ENCODE results near the gene RHOH. TPM values are rescaled to one million over a fixed set of nuclear protein-coding genes. Genes with fewer than 3 reads are reported as not detected.

RHOH gene
- total RNA-seq, 2 experiments from 2014 or later, result 87.5 to 92.7 TPM

GRCh38 chr4:40241026-40241425 is 44.2 kb downstream of the RHOH start:
- Mint-ChIP-seq H3K4me3 (no peak overlapping the region), H3K36me3 (ENCODE audit: low read depth) (peaks cover 68% of the 10 kb centered on the region), H3K9me3 (no peaks in the 10 kb centered on the region), H3K27ac (peak overlapping the region; percentile 87), H3K4me1 (ENCODE audit: low read depth) (peaks cover 93% of the 10 kb centered on the region), H3K27me3 (ENCODE audit: low read depth) (no peaks in the 10 kb centered on the region)
- intact Hi-C loops (cut with micrococcal nuclease), result no loop called here
- CTCF ChIA-PET, result interaction anchor here (0.6 to 1.8 kb wide), 3 partner anchors 12 to 76 kb away, joined by 3 to 5 read pairs (median 3); no protein-coding TSS in a partner anchor
- DNase-seq, result no peak

- Mint-ChIP-seq H3K27ac (peak overlapping the region; percentile 87), H3K4me3 (peak overlapping the region; percentile 51), H3K27me3 (ENCODE audit: low read depth) (no peaks in the 10 kb centered on the region), H3K36me3 (ENCODE audit: low read depth) (peaks cover 69% of the 10 kb centered on the region), H3K9me3 (no peaks in the 10 kb centered on the region), H3K4me1 (ENCODE audit: low read depth) (peaks cover 93% of the 10 kb centered on the region)
- intact Hi-C loops (cut with micrococcal nuclease), result no loop called here
- CTCF ChIA-PET, result interaction anchor here (1.0 to 1.8 kb wide), 4 partner anchors 11 to 75 kb away, joined by 3 to 10 read pairs (median 4); no protein-coding TSS in a partner anchor
- peak; percentile 61 for DNase-seq
Observed at GRCh38 chr4:40241941-40242340, 45.1 kb downstream of the RHOH start.

GRCh38 chr4:40243386-40243948 is 46.6 kb downstream of the RHOH start:
- H3K36me3 Mint-ChIP-seq (ENCODE audit: low read depth), result peaks cover 72% of the 10 kb centered on the region
- H3K27ac Mint-ChIP-seq, result peak overlapping the region; percentile 87
- H3K9me3 Mint-ChIP-seq, result no peaks in the 10 kb centered on the region
- DNase-seq, result peak; percentile 14
- peak overlapping the region; percentile 36 for H3K4me3 Mint-ChIP-seq
- intact Hi-C loops (cut with micrococcal nuclease), result no loop called here
- CTCF ChIA-PET, result interaction anchor here (0.6 to 1.8 kb wide), 4 partner anchors 12 to 82 kb away, joined by 3 to 10 read pairs (median 4); no protein-coding TSS in a partner anchor
- peaks cover 88% of the 10 kb centered on the region for H3K4me1 Mint-ChIP-seq (ENCODE audit: low read depth)
- no peaks in the 10 kb centered on the region for H3K27me3 Mint-ChIP-seq (ENCODE audit: low read depth)

- H3K36me3 Mint-ChIP-seq (ENCODE audit: low read depth), result peaks cover 64% of the 10 kb centered on the region
- CTCF ChIA-PET, result interaction anchor here (0.6 to 1.9 kb wide), 5 partner anchors 11 to 82 kb away, joined by 3 to 9 read pairs (median 4); no protein-coding TSS in a partner anchor
Observed at GRCh38 chr4:40244606-40245005, 47.8 kb downstream of the RHOH start.

GRCh38 chr4:40245550-40245949 is 48.7 kb downstream of the RHOH start:
- Mint-ChIP-seq H3K27ac (peak overlapping the region; percentile 81), H3K36me3 (ENCODE audit: low read depth) (peaks cover 58% of the 10 kb centered on the region), H3K27me3 (ENCODE audit: low read depth) (no peaks in the 10 kb centered on the region), H3K4me3 (no peak overlapping the region), H3K4me1 (ENCODE audit: low read depth) (peaks cover 88% of the 10 kb centered on the region), H3K9me3 (no peaks in the 10 kb centered on the region)
- no peak for DNase-seq
- intact Hi-C loops (cut with micrococcal nuclease), result no loop called here
- CTCF ChIA-PET, result interaction anchor here (0.8 to 1.9 kb wide), 3 partner anchors 37 to 64 kb away, joined by 3 to 9 read pairs (median 4); no protein-coding TSS in a partner anchor

More at GRCh38 chr4:40244606-40245005, 47.8 kb downstream of the RHOH start:
- no peaks in the 10 kb centered on the region for H3K9me3 Mint-ChIP-seq
- H3K4me1 Mint-ChIP-seq (ENCODE audit: low read depth), result peaks cover 90% of the 10 kb centered on the region
- DNase-seq, result no peak
- H3K4me3 Mint-ChIP-seq, result peak overlapping the region; percentile 32
- H3K27me3 Mint-ChIP-seq (ENCODE audit: low read depth), result no peaks in the 10 kb centered on the region
- intact Hi-C loops (cut with micrococcal nuclease), result no loop called here
- peak overlapping the region; percentile 81 for H3K27ac Mint-ChIP-seq

- Mint-ChIP-seq H3K4me1 (ENCODE audit: low read depth) (peaks cover 89% of the 10 kb centered on the region), H3K4me3 (no peak overlapping the region), H3K36me3 (ENCODE audit: low read depth) (peaks cover 54% of the 10 kb centered on the region), H3K27me3 (ENCODE audit: low read depth) (no peaks in the 10 kb centered on the region), H3K9me3 (no peaks in the 10 kb centered on the region), H3K27ac (peak overlapping the region; percentile 81)
- CTCF ChIA-PET, result interaction anchor here (1.1 to 1.9 kb wide), 2 partner anchors 37 to 61 kb away, joined by 3 to 9 read pairs; no protein-coding TSS in a partner anchor
- intact Hi-C loops (cut with micrococcal nuclease), result no loop called here
- no peak for DNase-seq
Observed at GRCh38 chr4:40246011-40246900, 49.4 kb downstream of the RHOH start.

- intact Hi-C loops (cut with micrococcal nuclease), result no loop called here
- no peaks in the 10 kb centered on the region for H3K9me3 Mint-ChIP-seq
- peak; percentile 4 for DNase-seq
- CTCF ChIA-PET, result interaction anchor here (1.3 to 1.4 kb wide), 2 partner anchors 8 to 17 kb away, joined by 3 read pairs; no protein-coding TSS in a partner anchor
- no peaks in the 10 kb centered on the region for H3K27me3 Mint-ChIP-seq (ENCODE audit: low read depth)
- H3K4me3 Mint-ChIP-seq, result no peak overlapping the region
- H3K4me1 Mint-ChIP-seq (ENCODE audit: low read depth), result peaks cover 89% of the 10 kb centered on the region
- H3K36me3 Mint-ChIP-seq (ENCODE audit: low read depth), result peaks cover 47% of the 10 kb centered on the region
- peak overlapping the region; percentile 81 for H3K27ac Mint-ChIP-seq
Observed at GRCh38 chr4:40246938-40247337, 50.1 kb downstream of the RHOH start.

GRCh38 chr4:40247350-40247749 is 50.5 kb downstream of the RHOH start:
- H3K4me3 Mint-ChIP-seq, result no peak overlapping the region
- H3K27me3 Mint-ChIP-seq (ENCODE audit: low read depth), result no peaks in the 10 kb centered on the region
- peak; percentile 69 for DNase-seq
- CTCF ChIA-PET, result interaction anchor here (1.0 to 1.4 kb wide), 5 partner anchors 9 to 78 kb away, joined by 3 to 4 read pairs (median 3); no protein-coding TSS in a partner anchor
- intact Hi-C loops (cut with micrococcal nuclease), result no loop called here
- peak overlapping the region; percentile 81 for H3K27ac Mint-ChIP-seq
- H3K9me3 Mint-ChIP-seq, result no peaks in the 10 kb centered on the region
- peaks cover 86% of the 10 kb centered on the region for H3K4me1 Mint-ChIP-seq (ENCODE audit: low read depth)
- H3K36me3 Mint-ChIP-seq (ENCODE audit: low read depth), result peaks cover 43% of the 10 kb centered on the region

- peaks cover 80% of the 10 kb centered on the region for H3K4me1 Mint-ChIP-seq (ENCODE audit: low read depth)
- no peaks in the 10 kb centered on the region for H3K27me3 Mint-ChIP-seq (ENCODE audit: low read depth)
- CTCF ChIA-PET, result interaction anchor here (1.0 to 2.9 kb wide), 4 partner anchors 28 to 58 kb away, joined by 3 to 17 read pairs (median 4); no protein-coding TSS in a partner anchor
- no peak for DNase-seq
- H3K9me3 Mint-ChIP-seq, result no peaks in the 10 kb centered on the region
- H3K27ac Mint-ChIP-seq, result peak overlapping the region; percentile 73
- intact Hi-C loops (cut with micrococcal nuclease), result loop anchor here (1.0 kb wide), 5 partner anchors 11 to 54 kb away; no protein-coding TSS in a partner anchor
- no peak overlapping the region for H3K4me3 Mint-ChIP-seq
- peaks cover 9% of the 10 kb centered on the region for H3K36me3 Mint-ChIP-seq (ENCODE audit: low read depth)
Observed at GRCh38 chr4:40251366-40251765, 54.5 kb downstream of the RHOH start.

GRCh38 chr4:40253906-40254305 is 57.1 kb downstream of the RHOH start:
- H3K27ac Mint-ChIP-seq, result peak overlapping the region; percentile 61
- DNase-seq, result no peak
- H3K36me3 Mint-ChIP-seq (ENCODE audit: low read depth), result peaks cover 1% of the 10 kb centered on the region
- H3K27me3 Mint-ChIP-seq (ENCODE audit: low read depth), result no peaks in the 10 kb centered on the region
- peaks cover 83% of the 10 kb centered on the region for H3K4me1 Mint-ChIP-seq (ENCODE audit: low read depth)
- no peaks in the 10 kb centered on the region for H3K9me3 Mint-ChIP-seq
- intact Hi-C loops (cut with micrococcal nuclease), result no loop called here
- CTCF ChIA-PET, result interaction anchor here (0.6 to 2.9 kb wide), 6 partner anchors 18 to 93 kb away, joined by 3 to 17 read pairs (median 4); no protein-coding TSS in a partner anchor
- H3K4me3 Mint-ChIP-seq, result peak overlapping the region; percentile 46

- CTCF ChIA-PET, result interaction anchor here (0.6 to 3.5 kb wide), 8 partner anchors 48 to 105 kb away, joined by 3 to 23 read pairs (median 4); no protein-coding TSS in a partner anchor
- DNase-seq, result peak; percentile 57
- H3K4me1 Mint-ChIP-seq (ENCODE audit: low read depth), result peaks cover 82% of the 10 kb centered on the region
- intact Hi-C loops (cut with micrococcal nuclease), result loop anchor here (1.0 kb wide), 2 partner anchors 51 to 62 kb away; no protein-coding TSS in a partner anchor
- no peaks in the 10 kb centered on the region for H3K9me3 Mint-ChIP-seq
- H3K27ac Mint-ChIP-seq, result peak overlapping the region; percentile 61
- H3K27me3 Mint-ChIP-seq (ENCODE audit: low read depth), result no peaks in the 10 kb centered on the region
- H3K36me3 Mint-ChIP-seq (ENCODE audit: low read depth), result peaks cover 1% of the 10 kb centered on the region
- H3K4me3 Mint-ChIP-seq, result peak overlapping the region; percentile 3
Observed at GRCh38 chr4:40254608-40255392, 58.0 kb downstream of the RHOH start.
